Liver (tissue), 3 donors: ENCODE measurements around the gene CYFIP1.

Experiments used
- EGR1 ChIP-seq, 2 donors: IDR thresholded peaks; 2 replicates each; pipeline ENCODE4 v1.6.1; 2016 to 2018; ENCODE audit warnings: antibody characterized with exemption in 2 of 2, low read depth in 2 of 2
- FOXA1 ChIP-seq: IDR thresholded peaks from 2 replicates; pipeline ENCODE4 v1.6.1; 2016; ENCODE audit warnings: antibody characterized with exemption
- JUND ChIP-seq, 2 donors: IDR thresholded peaks; 2 replicates each; pipeline ENCODE4 v1.6.1; 2016; ENCODE audit warnings: antibody characterized with exemption in 2 of 2
- MAX ChIP-seq: IDR thresholded peaks from 2 replicates; pipeline ENCODE4 v1.6.1; 2016; ENCODE audit warnings: antibody characterized with exemption
- NR2F2 ChIP-seq: IDR thresholded peaks from 2 replicates; pipeline ENCODE4 v1.6.1; 2016; ENCODE audit warnings: antibody characterized with exemption
- RXRA ChIP-seq, 2 donors: IDR thresholded peaks; 2 replicates each; pipeline ENCODE4 v1.6.1; 2017 to 2018; ENCODE audit warnings: antibody characterized with exemption in 2 of 2, mild to moderate bottlenecking in 1 of 2
- SP1 ChIP-seq: IDR thresholded peaks from 2 replicates; pipeline ENCODE4 v1.6.1; 2018; ENCODE audit warnings: antibody characterized with exemption, mild to moderate bottlenecking
- TAF1 ChIP-seq: conservative IDR thresholded peaks from 2 replicates; pipeline ENCODE4 v1.6.1; 2016; ENCODE audit warnings: antibody characterized with exemption, mild to moderate bottlenecking
- YY1 ChIP-seq: IDR thresholded peaks from 2 replicates; pipeline ENCODE4 v1.6.1; 2016; ENCODE audit warnings: antibody characterized with exemption, mild to moderate bottlenecking
- ZBTB33 ChIP-seq: IDR thresholded peaks from 2 replicates; pipeline ENCODE4 v1.6.1; 2016; ENCODE audit warnings: antibody characterized with exemption
- TF ChIP-seq, protein P1 (sequence below): IDR thresholded peaks from 2 replicates; pipeline ENCODE4 v1.6.1; 2016; ENCODE audit warnings: antibody characterized with exemption, mild to moderate bottlenecking
- TF ChIP-seq, protein P2 (sequence below): fragments of 150-350 bp; IDR thresholded peaks from 2 replicates; pipeline ENCODE4 v1.5.1; 2017; ENCODE audit warnings: improper control_type of control experiment, low read depth, low read length; ENCODE audit not compliant: missing input control
- TF ChIP-seq, protein P3 (sequence below): IDR thresholded peaks from 2 replicates; pipeline ENCODE4 v1.6.1; 2016; ENCODE audit warnings: antibody characterized with exemption
- donor health status: healthy.
- donor health status: healthy.

GRCh38 chr15:22893881-22894280 lies 86.3 kb downstream of the CYFIP1 start:
- no peak for TF ChIP-seq MAX
- TF ChIP-seq, protein P1, sequence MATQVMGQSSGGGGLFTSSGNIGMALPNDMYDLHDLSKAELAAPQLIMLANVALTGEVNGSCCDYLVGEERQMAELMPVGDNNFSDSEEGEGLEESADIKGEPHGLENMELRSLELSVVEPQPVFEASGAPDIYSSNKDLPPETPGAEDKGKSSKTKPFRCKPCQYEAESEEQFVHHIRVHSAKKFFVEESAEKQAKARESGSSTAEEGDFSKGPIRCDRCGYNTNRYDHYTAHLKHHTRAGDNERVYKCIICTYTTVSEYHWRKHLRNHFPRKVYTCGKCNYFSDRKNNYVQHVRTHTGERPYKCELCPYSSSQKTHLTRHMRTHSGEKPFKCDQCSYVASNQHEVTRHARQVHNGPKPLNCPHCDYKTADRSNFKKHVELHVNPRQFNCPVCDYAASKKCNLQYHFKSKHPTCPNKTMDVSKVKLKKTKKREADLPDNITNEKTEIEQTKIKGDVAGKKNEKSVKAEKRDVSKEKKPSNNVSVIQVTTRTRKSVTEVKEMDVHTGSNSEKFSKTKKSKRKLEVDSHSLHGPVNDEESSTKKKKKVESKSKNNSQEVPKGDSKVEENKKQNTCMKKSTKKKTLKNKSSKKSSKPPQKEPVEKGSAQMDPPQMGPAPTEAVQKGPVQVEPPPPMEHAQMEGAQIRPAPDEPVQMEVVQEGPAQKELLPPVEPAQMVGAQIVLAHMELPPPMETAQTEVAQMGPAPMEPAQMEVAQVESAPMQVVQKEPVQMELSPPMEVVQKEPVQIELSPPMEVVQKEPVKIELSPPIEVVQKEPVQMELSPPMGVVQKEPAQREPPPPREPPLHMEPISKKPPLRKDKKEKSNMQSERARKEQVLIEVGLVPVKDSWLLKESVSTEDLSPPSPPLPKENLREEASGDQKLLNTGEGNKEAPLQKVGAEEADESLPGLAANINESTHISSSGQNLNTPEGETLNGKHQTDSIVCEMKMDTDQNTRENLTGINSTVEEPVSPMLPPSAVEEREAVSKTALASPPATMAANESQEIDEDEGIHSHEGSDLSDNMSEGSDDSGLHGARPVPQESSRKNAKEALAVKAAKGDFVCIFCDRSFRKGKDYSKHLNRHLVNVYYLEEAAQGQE, result no peak
- TF ChIP-seq, protein P2, sequence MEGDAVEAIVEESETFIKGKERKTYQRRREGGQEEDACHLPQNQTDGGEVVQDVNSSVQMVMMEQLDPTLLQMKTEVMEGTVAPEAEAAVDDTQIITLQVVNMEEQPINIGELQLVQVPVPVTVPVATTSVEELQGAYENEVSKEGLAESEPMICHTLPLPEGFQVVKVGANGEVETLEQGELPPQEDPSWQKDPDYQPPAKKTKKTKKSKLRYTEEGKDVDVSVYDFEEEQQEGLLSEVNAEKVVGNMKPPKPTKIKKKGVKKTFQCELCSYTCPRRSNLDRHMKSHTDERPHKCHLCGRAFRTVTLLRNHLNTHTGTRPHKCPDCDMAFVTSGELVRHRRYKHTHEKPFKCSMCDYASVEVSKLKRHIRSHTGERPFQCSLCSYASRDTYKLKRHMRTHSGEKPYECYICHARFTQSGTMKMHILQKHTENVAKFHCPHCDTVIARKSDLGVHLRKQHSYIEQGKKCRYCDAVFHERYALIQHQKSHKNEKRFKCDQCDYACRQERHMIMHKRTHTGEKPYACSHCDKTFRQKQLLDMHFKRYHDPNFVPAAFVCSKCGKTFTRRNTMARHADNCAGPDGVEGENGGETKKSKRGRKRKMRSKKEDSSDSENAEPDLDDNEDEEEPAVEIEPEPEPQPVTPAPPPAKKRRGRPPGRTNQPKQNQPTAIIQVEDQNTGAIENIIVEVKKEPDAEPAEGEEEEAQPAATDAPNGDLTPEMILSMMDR, result no peak
- TF ChIP-seq, protein P3, sequence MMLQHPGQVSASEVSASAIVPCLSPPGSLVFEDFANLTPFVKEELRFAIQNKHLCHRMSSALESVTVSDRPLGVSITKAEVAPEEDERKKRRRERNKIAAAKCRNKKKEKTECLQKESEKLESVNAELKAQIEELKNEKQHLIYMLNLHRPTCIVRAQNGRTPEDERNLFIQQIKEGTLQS, result no peak
- TF ChIP-seq NR2F2, result no peak
- no peak for TF ChIP-seq SP1
- TF ChIP-seq JUND (IDR thresholded peaks at IDR 0.05), result no peak
- no peak for TF ChIP-seq EGR1 (IDR thresholded peaks at IDR 0.05; ENCODE audit: low read depth in 2 of 2)
- no peak for TF ChIP-seq ZBTB33
- TF ChIP-seq YY1, result no peak
- TF ChIP-seq RXRA (IDR thresholded peaks at IDR 0.05), result no peak
- no peak for TF ChIP-seq TAF1
- no peak for TF ChIP-seq FOXA1
